Spleen (tissue), 7 donors: ENCODE measurements around the gene SGO2.

Experiments
- CTCF ChIP-seq, 11 experiments: fragments of 200-600 bp in 7 of 11; fragments of 450-650 bp in 4 of 11; sonication (generic) in 4 of 11; IDR thresholded peaks in 8 of 11; conservative IDR thresholded peaks in 3 of 11; 1 replicate in 7 of 11; 2 replicates in 4 of 11; pipeline versions ENCODE4 v1.4.0 to v1.8.0; 2016 to 2021; ENCODE audit warnings: antibody characterized with exemption in 11 of 11, inconsistent platforms in 4 of 11, mild to moderate bottlenecking in 1 of 11
- POLR2A ChIP-seq, 3 donors: fragments of 450-650 bp; IDR thresholded peaks; one replicate each; pipeline ENCODE4 v1.5.1; 2017; ENCODE audit warnings: antibody characterized with exemption in 3 of 3, mild to moderate bottlenecking in 1 of 3
- POLR2AphosphoS5 ChIP-seq, 3 donors: sonication (generic); formaldehyde crosslinking; IDR thresholded peaks; one replicate each; pipeline ENCODE4 v1.5.1; 2017; ENCODE audit warnings: antibody characterized with exemption in 3 of 3
- donor health status: DM: no; HTN: no; CAD: no; lungs with moderate emphysema.
- donor health status: DM: no; HTN: no; CAD: no.
- donor health status: DM: no; HTN: no; CAD: no.

- TF ChIP-seq CTCF (IDR thresholded peaks at IDR 0.05 in 8 of 11, conservative IDR thresholded peaks at IDR 0.05 in 3 of 11), result no peak
- no peak for TF ChIP-seq POLR2A (IDR thresholded peaks at IDR 0.05)
- no peak for TF ChIP-seq POLR2AphosphoS5 (IDR thresholded peaks at IDR 0.05)
Observed at GRCh38 chr2:200525066-200525465, 941 bp upstream of the SGO2 start.
